Astrocyte (in vitro differentiated cells and primary cell): Measurements from ENCODE around the gene SLC44A3.

ENCODE experiments used
- CTCF ChIP-seq: IDR thresholded peaks from 2 replicates; pipeline ENCODE4 v1.5.1; 2011; ENCODE audit warnings: low read depth, mild to moderate bottlenecking, inconsistent platforms, low read length, moderate library complexity; ENCODE audit not compliant: insufficient read depth
- EZH2 ChIP-seq: IDR thresholded peaks from 2 replicates; pipeline ENCODE4 v1.6.1; 2012; ENCODE audit warnings: mild to moderate bottlenecking, low read length, inconsistent platforms; ENCODE audit not compliant: insufficient read depth

GRCh38 chr1:94859174-94859573 is 39.0 kb downstream of the SLC44A3 start:
- TF ChIP-seq CTCF (no peak), EZH2 (no peak)
